Fibroblast of upper back skin (primary cell): ENCODE data around the gene NFIA.

Experiments
- DNase-seq: peaks from one replicate; pipeline ENCODE4 v3.0.0-alpha.2; 2013

Gene NFIA

DNA sequence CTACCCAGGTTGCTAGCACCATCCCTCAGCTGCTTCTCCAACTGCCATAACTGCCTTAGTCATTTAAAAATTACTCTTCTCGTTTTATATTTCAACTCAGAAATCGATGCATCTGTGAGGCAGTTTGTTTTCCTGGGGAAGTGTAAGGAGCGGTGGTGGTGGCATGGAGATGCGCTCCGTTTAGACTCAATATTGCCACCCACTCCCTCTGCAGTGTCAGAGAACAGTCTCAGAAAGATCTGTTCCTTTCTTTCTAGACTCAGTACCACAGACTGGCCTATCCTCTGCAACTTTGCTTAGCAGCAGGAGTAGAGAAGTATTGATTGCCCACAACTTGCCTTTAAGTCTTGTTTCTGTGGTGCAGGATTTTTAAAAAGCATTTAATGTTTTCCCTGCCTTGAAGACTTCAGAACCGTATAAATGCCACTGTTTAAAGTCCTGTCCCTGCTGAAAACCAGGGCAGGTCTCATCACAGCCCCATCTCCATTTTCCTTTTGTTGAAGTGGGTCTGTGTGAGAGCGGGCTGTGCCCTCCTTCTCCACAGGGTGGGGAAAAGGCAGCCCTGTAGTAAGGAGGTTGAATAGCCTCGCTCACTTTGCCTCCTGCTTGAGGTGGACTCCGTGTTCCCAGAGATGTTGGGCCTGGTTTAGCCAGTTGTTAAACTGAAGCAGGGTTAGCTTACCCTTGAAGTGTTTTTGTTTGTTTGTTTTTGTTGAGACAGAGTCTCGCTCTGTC is 105.2 kb downstream of the NFIA start:
- DNase-seq: no peak

DNA sequence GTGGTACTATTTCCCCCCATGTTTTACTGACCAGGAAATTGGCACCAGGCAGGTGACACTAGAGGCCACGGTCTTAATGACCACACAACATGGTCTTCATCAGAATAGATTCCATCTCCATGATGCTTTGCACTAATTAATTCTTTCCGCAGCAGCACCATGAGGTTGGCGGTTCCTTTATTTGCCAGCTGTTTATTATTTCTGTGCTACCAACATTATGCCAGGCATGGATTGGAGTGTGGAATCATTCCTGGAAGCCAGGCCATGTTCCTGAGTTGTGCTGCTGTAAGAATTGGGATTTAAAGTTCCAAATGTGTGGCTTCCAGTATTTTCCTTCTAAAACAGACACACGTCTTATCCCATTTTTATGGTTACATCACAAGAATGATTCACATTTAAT is 107.8 kb downstream of the NFIA start:
- DNase-seq: no peak

GRCh38 chr1:61190618-61191432 is 108.5 kb downstream of the NFIA start:
- no peak for DNase-seq

GRCh38 chr1:61191433-61191720 is 109.0 kb downstream of the NFIA start:
- DNase-seq: no peak

GRCh38 chr1:61192663-61193330 is 110.4 kb downstream of the NFIA start:
- no peak for DNase-seq

- DNase-seq: no peak
Observed at GRCh38 chr1:61193808-61194207, 111.4 kb downstream of the NFIA start.

DNA sequence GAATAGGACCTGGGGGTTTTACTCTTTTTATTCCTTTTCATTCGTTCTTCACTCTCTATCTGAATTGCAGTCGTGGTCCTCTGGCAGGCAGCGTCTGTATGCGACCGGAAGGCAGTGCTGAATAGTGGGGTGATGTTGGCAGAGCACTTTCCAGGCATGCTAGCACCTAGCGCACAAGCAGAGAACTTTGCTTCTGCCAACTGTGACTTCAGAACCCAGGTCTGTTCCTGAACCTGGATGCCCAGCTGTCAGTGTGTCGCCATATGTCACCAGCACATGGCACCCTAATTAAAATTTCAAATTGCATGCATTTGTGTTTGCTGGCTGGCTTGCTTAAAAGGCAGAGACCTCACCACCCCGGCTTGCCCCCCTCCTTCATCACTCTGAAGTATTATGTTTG is 116.2 kb downstream of the NFIA start:
- DNase-seq: no peak

- no peak for DNase-seq
Observed at GRCh38 chr1:61201035-61201434, 118.7 kb downstream of the NFIA start.

DNA sequence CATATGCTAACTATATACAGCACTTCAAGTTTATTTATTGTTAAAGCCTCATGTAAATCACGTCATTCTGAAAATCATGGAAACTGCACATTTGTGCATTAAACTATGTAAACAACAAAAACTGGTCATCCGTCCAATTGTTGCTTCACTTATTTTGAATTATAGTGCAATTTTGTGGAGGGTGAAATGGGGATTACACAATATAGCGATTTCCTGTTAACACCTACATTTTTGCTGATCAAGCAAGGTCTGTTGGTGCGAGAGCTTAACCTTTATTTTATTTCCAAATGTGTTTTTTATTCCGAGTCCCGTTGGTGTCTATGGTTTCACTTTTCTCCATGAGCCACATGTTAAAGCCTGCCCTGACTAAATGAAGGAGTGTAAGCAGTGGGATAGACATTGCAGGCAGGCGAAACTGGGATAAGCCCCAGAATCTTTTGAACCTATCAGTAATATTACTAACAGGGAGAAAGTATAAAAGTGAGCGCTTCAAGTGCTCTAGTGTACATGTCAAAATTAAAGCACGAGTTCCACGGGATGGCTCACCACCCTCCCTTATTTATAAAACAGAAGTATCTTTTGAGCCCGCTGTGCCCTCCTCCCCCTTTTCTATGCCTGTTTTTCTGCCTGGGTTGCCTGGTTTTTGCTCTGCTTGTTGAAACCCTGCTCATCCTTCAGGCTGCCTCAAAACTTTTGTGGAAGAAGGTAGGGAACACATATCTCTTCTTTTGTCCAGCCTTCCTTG is 120.7 kb downstream of the NFIA start:
- DNase-seq: peak; percentile 34

- no peak for DNase-seq
Observed at GRCh38 chr1:61204528-61204927, 122.2 kb downstream of the NFIA start.

DNA sequence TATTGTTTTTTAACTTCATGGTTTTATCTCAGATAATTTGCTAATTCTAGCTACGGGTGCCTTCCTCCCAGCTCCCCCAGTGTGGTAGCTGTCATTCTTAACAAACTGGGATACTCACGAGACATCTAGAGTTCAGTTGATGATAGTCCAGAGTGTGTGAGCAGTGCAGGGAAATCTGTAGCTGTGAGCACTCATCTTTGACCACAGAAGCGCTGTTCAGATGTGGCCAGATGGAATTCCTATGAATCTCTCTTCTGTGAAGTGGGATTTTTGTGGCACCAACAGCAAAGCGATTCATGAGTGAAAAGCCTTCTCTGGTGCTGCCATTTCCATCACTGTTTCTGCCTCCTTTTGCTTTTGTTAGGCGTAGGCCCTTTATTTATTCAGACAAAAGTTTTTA is 125.1 kb downstream of the NFIA start:
- DNase-seq: peak; percentile 39

DNA sequence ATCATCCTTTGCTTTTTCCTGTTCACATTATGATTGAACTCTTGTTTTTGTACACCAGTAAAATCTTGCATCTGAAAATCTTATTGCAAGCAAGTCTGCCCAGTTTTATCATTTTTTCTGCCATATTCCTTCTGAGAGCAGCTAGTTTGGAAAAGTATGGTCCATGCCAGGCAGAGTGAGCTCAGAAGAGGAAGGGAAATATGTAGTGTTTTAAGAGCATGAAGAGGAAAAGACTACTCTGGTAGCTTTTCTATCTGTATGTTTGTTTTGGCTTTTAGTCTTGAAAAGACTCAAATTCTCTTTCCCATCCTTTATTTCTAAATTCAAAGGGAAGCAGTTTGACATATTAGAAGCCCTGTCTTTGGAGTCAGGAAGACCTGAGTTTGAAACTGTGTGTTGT is 125.8 kb downstream of the NFIA start:
- DNase-seq: no peak

DNA sequence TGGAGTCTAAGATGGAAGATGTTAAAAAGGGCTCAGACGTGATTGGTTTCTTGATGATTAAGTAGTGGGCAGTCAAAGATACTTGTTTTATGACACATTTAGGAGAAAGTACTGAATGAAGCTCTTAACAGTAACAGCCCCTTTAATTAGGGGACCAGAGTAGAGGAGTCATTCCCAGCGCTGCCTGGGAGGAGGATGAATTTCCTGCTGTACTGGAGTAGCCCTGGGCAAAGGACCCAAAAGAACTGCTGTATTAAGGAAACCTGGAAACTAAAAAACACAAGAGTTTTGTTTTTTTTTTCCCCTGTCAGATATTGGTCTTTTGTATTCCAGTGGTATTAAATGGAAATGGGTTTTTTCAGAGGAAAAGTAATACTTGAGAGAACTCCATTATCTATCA is 126.5 kb downstream of the NFIA start:
- DNase-seq: no peak

- no peak for DNase-seq
Observed at GRCh38 chr1:61210435-61211154, 128.2 kb downstream of the NFIA start.

DNA sequence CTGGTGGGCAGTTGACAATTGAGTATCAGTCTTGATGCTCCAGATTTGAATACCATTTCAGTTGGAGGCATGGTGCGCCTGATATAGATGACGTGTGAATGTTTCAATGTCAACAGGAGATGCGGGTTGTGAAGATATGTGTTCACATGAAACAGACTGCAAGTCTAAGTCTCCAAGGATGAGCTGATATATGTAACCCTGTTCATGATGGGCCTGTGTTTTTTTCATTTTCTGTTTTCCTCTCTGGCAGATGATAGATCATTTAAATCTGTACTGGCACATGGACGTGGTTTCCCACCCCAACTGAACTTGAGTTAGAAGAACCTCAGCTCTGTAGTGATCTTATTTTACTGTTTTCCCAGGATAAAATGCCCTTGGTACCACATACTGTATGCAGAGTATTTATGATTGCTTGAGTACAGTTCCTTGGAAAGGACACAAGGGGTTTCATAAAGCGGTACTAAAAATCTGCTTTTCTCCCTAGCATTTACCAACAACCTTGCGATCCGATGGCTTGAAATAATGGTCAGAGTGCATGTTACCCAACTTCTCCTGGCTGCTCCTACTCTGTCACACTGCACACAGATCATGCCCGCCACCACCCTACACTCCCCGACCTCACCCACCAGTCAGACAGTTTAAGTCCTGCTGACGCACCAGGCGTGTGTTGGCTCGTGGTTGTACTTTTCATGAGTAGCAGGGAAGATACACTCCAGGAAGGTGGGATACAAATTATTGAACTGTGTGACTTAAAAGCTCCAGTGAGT is 131.1 kb downstream of the NFIA start:
- no peak for DNase-seq

DNA sequence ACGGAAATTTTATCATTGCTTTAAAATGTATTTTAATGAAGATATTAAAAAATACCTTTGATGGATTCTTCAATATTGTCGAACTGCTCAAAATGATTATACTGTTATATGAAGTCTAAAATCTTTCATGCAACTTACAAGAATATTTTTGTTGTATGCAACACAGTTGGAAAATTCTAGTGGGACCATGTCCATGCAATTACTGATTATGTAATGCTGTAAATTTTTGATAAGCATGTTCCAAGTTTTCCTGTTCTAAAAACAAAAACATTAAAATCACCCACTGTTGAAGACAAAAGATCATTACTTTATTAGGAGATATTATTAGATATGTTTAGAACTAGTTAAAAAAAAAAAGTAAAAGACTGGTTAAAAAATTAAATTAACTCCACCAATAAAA is 132.8 kb downstream of the NFIA start:
- no peak for DNase-seq

DNA sequence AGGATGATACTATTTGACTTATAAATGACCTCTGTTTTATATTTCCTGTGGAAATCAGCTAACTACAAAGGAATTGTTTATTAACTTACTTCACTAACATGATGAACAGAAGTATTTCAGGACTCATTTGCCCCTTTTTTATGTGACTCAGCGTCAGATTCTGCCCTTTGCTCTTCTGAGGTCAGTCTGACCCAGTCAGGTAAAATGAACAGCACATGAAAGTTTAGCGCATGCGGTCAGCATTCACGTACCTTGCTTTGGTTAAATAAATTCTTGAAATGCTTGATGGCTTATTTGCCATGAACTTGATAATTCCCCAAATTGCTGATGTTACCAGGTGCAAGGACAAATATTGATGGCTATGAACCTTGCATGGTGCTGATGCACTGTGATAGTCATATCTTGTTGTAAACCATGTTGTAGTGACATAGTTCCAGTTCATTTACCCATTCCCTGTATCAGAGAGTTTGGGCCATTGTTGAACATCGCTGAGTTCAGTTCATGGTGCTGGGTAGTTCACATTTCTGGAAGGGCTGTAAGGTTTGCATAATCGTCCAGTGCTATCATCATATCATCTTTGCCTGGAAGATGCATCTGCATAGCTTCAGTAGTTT is 133.4 kb downstream of the NFIA start:
- DNase-seq: no peak

DNA sequence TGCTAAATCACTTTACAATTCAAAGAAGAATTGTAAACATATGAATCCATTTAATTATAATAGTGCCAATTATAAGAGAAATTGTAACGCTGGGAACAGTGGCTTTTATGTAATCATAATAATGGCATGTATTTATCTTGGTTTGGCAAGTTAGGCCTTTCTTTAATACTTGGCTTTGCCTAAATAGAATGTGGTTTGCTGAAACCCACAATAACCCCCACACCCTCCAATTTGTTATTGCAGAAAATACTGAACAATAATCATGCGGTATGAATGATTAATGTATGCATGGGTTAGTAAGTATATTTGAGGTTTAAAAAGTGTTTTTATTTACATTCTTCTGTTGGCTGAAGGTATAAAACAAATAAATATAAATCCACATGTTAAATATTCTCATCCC is 138.2 kb downstream of the NFIA start:
- DNase-seq: no peak

DNA sequence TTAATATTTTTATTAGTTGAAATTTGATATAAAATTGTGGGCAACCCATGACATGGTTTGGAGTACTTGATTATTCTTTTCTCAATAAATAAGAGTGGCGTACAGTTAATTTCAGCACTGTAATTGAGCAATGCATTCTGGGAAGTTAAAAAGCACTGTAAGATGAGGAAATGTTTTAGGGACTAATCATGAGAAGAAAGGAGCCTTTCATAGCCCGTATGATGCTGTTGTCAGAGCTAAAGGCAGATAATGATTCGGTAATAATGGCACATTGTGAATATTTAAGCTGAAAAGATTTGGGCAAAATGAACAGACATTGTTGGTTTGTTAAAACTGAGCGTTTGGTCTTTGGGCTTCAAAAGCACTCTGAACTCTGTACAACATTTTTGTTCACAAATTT is 139.3 kb downstream of the NFIA start:
- no peak for DNase-seq

DNA sequence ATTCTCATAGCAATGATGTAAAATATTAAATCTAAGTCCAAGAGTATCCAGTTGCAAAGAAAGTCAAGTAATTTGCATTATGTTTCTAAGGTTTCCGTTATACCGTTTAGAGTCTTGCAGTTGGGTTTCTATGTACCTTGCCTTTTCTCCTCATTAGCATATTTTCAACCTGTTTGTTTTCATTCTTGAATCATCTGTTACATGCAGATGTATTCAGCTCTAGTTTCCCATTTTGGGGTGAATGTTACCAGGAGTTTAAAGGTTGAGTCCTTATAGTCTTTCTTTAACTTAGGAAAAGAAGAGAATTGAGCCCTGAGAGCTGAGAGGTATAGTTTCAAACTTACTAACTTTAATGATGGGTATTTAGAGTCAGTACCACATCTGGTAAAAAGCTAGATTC is 139.9 kb downstream of the NFIA start:
- DNase-seq: no peak

GRCh38 chr1:61223140-61223539 is 140.8 kb downstream of the NFIA start:
- no peak for DNase-seq

DNA sequence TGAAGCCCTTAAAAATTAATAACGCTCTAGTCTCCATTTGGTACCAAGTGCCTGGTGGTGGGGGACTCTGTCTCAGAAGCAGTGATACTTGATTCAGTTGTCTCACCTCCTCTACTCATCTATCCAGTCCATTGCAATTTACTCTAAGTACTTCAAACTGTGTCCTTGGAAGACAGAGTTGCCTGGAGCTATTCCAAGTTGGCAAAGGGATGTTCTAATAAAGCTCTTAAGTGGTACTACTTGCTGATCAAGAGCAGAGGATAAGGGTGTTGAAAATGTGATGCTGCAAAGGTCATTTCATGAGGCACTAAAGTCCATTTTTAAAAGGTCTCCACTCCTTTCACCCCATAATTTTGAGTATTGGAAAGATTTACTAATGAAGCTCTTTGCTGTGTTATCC is 142.2 kb downstream of the NFIA start:
- no peak for DNase-seq
